GM21529 (cell line): Measurements from ENCODE around the gene YTHDF1.

ENCODE experiments used
- ATAC-seq: cut with Tn5 transposase; IDR thresholded peaks from one replicate; pipeline ENCODE4 v1.9.1; 2021; ENCODE audit not compliant: unreplicated experiment

The YTHDF1 gene

GRCh38 chr20:63249891-63250290 is 34.0 kb upstream of the YTHDF1 start:
- ATAC-seq: no peak

- ATAC-seq: no peak
Observed at GRCh38 chr20:63248835-63249591, 33.1 kb upstream of the YTHDF1 start.

- no peak for ATAC-seq
Observed at GRCh38 chr20:63247671-63248228, 31.8 kb upstream of the YTHDF1 start.

- ATAC-seq: no peak
Observed at GRCh38 chr20:63246490-63247288, 30.8 kb upstream of the YTHDF1 start.

- ATAC-seq: no peak
Observed at GRCh38 chr20:63244468-63244867, 28.5 kb upstream of the YTHDF1 start.

GRCh38 chr20:63243604-63244247 is 27.8 kb upstream of the YTHDF1 start:
- no peak for ATAC-seq

GRCh38 chr20:63242736-63243135 is 26.8 kb upstream of the YTHDF1 start:
- no peak for ATAC-seq

GRCh38 chr20:63241272-63241671 is 25.3 kb upstream of the YTHDF1 start:
- ATAC-seq: no peak

- ATAC-seq: no peak
Observed at GRCh38 chr20:63240004-63240403, 24.1 kb upstream of the YTHDF1 start.

- no peak for ATAC-seq
Observed at GRCh38 chr20:63239431-63239830, 23.5 kb upstream of the YTHDF1 start.

- no peak for ATAC-seq
Observed at GRCh38 chr20:63238514-63239125, 22.7 kb upstream of the YTHDF1 start.

GRCh38 chr20:63238031-63238430 is 22.1 kb upstream of the YTHDF1 start:
- ATAC-seq: no peak

GRCh38 chr20:63236116-63236837 is 20.3 kb upstream of the YTHDF1 start:
- no peak for ATAC-seq

- no peak for ATAC-seq
Observed at GRCh38 chr20:63235399-63235983, 19.6 kb upstream of the YTHDF1 start, which contains the start of gene BIRC7. TSS of gene BIRC7 (plus strand) at chr20:63235905. CDS start at chr20:63236097, 192 bp downstream.

- ATAC-seq: no peak
Observed at GRCh38 chr20:63234693-63235398, 18.9 kb upstream of the YTHDF1 start.

GRCh38 chr20:63233924-63234323 is 18.0 kb upstream of the YTHDF1 start:
- ATAC-seq: no peak

- no peak for ATAC-seq
Observed at GRCh38 chr20:63233061-63233344, 17.1 kb upstream of the YTHDF1 start.

GRCh38 chr20:63232235-63233060 is 16.5 kb upstream of the YTHDF1 start:
- no peak for ATAC-seq

- no peak for ATAC-seq
Observed at GRCh38 chr20:63230800-63231268, 14.9 kb upstream of the YTHDF1 start.
